Epithelial cell of proximal tubule (primary cell): ENCODE measurements around the gene OS9. TPM values are rescaled to one million over a fixed set of nuclear protein-coding genes. Genes with fewer than 3 reads are reported as not detected.

Source experiments
- DNase-seq: peaks from one replicate; pipeline ENCODE4 v3.0.0-alpha.2; 2011; ENCODE audit warnings: low read depth
- H3K4me3 ChIP-seq: 2 replicates; pipeline ENCODE4 v1.5.1; 2011; ENCODE audit warnings: low read depth, mild to moderate bottlenecking, low read length
- CTCF ChIP-seq: conservative IDR thresholded peaks from 2 replicates; pipeline ENCODE4 v1.5.1; 2012; ENCODE audit warnings: low read depth, mild to moderate bottlenecking, low read length
- total RNA-seq: library from RNA; depleted of rRNA; stranded (reverse); fragments of >200 nt; gene quantifications from 2 replicates; pipeline ENCODE4 v1.2.3, GENCODE V29; 2015

Gene OS9
- total RNA-seq, 1 donor from 2014 or later, result 101 TPM

GRCh38 chr12:57716305-57716704 is 22.4 kb downstream of the OS9 start:
- H3K4me3 ChIP-seq, result no peak overlapping the region
- no peak for TF ChIP-seq CTCF
- DNase-seq, result no peak

GRCh38 chr12:57717131-57717530 is 23.2 kb downstream of the OS9 start:
- no peak overlapping the region for H3K4me3 ChIP-seq
- no peak for TF ChIP-seq CTCF
- DNase-seq, result no peak

- DNase-seq, result no peak
- TF ChIP-seq CTCF, result no peak
- no peak overlapping the region for H3K4me3 ChIP-seq
Observed at GRCh38 chr12:57717846-57718640, 24.1 kb downstream of the OS9 start.

- no peak overlapping the region for H3K4me3 ChIP-seq
- TF ChIP-seq CTCF, result no peak
- no peak for DNase-seq
Observed at GRCh38 chr12:57718641-57719528, 25.0 kb downstream of the OS9 start.

GRCh38 chr12:57719777-57720605 is 26.1 kb downstream of the OS9 start:
- no peak for DNase-seq
- no peak for TF ChIP-seq CTCF
- H3K4me3 ChIP-seq, result no peak overlapping the region
